ENCODE measurements around the gene SLC66A2.

The SLC66A2 gene

GRCh38 chr18:79875531-79875919, 75.9 kb downstream of the SLC66A2 start:
- Histone ChIP-seq H4K20me1 (ENCODE audit: insufficient read depth, low read length) (no peaks in the 10 kb centered on the region), H3K4me1 (ENCODE audit: insufficient read depth, low read length, severe bottlenecking) (no peaks in the 10 kb centered on the region), H3K79me2 (ENCODE audit: insufficient read depth, low read length) (no peaks in the 10 kb centered on the region), H3K27me3 (ENCODE audit: insufficient read depth, low read length) (0 out of 2 replicates have a peak, but pooled peaks cover 5% of the 10 kb centered on the region), H3K9me2 (ENCODE audit: low read depth, low read length) (no peaks in the 10 kb centered on the region), H3K27ac (ENCODE audit: low read depth, low read length, poor library complexity, severe bottlenecking) (no peak overlapping the region), H2AFZ (ENCODE audit: low read length) (no peak overlapping the region), H3K9me3 (ENCODE audit: low read length) (no peaks in the 10 kb centered on the region), H3F3A (ENCODE audit: insufficient read depth, low read length) (no peaks in the 10 kb centered on the region), H3K4me2 (ENCODE audit: low read length) (no peak overlapping the region), H3K9ac (ENCODE audit: low read length) (no peak overlapping the region), H3K36me3 (ENCODE audit: insufficient read depth, low read length) (no peaks in the 10 kb centered on the region), H3K4me3 (ENCODE audit: low read depth, low read length, poor library complexity, severe bottlenecking) (no peak overlapping the region)
- TF ChIP-seq, protein P1, sequence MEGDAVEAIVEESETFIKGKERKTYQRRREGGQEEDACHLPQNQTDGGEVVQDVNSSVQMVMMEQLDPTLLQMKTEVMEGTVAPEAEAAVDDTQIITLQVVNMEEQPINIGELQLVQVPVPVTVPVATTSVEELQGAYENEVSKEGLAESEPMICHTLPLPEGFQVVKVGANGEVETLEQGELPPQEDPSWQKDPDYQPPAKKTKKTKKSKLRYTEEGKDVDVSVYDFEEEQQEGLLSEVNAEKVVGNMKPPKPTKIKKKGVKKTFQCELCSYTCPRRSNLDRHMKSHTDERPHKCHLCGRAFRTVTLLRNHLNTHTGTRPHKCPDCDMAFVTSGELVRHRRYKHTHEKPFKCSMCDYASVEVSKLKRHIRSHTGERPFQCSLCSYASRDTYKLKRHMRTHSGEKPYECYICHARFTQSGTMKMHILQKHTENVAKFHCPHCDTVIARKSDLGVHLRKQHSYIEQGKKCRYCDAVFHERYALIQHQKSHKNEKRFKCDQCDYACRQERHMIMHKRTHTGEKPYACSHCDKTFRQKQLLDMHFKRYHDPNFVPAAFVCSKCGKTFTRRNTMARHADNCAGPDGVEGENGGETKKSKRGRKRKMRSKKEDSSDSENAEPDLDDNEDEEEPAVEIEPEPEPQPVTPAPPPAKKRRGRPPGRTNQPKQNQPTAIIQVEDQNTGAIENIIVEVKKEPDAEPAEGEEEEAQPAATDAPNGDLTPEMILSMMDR (IDR thresholded peaks at IDR 0.05; ENCODE audit: low read length), result no peak
- TF ChIP-seq EZH2 (IDR thresholded peaks at IDR 0.05; ENCODE audit: borderline replicate concordance, low read length), result no peak

- no peak overlapping the region for H3K9ac ChIP-seq (ENCODE audit: low read length)
- 0 out of 2 replicates have a peak, but pooled peaks cover 5% of the 10 kb centered on the region for H3K27me3 ChIP-seq (ENCODE audit: insufficient read depth, low read length)
- H3K9me2 ChIP-seq (ENCODE audit: low read depth, low read length), result no peaks in the 10 kb centered on the region
- no peak overlapping the region for H2AFZ ChIP-seq (ENCODE audit: low read length)
- H3K4me3 ChIP-seq (ENCODE audit: low read depth, low read length, poor library complexity, severe bottlenecking), result no peak overlapping the region
- H3K36me3 ChIP-seq (ENCODE audit: insufficient read depth, low read length), result no peaks in the 10 kb centered on the region
- TF ChIP-seq EZH2 (IDR thresholded peaks at IDR 0.05; ENCODE audit: borderline replicate concordance, low read length), result no peak
- TF ChIP-seq, protein P1 (IDR thresholded peaks at IDR 0.05; ENCODE audit: low read length), result no peak
- no peak overlapping the region for H3K4me2 ChIP-seq (ENCODE audit: low read length)
- H4K20me1 ChIP-seq (ENCODE audit: insufficient read depth, low read length), result no peaks in the 10 kb centered on the region
- no peaks in the 10 kb centered on the region for H3K79me2 ChIP-seq (ENCODE audit: insufficient read depth, low read length)
- no peaks in the 10 kb centered on the region for H3K9me3 ChIP-seq (ENCODE audit: low read length)
- H3F3A ChIP-seq (ENCODE audit: insufficient read depth, low read length), result no peaks in the 10 kb centered on the region
- H3K27ac ChIP-seq (ENCODE audit: low read depth, low read length, poor library complexity, severe bottlenecking), result no peak overlapping the region
- no peaks in the 10 kb centered on the region for H3K4me1 ChIP-seq (ENCODE audit: insufficient read depth, low read length, severe bottlenecking)
Observed at GRCh38 chr18:79874553-79875530, 76.6 kb downstream of the SLC66A2 start.

- 0 out of 2 replicates have a peak, but pooled peaks cover 5% of the 10 kb centered on the region for H3K27me3 ChIP-seq (ENCODE audit: insufficient read depth, low read length)
- no peaks in the 10 kb centered on the region for H3K36me3 ChIP-seq (ENCODE audit: insufficient read depth, low read length)
- no peaks in the 10 kb centered on the region for H3K9me3 ChIP-seq (ENCODE audit: low read length)
- H3K4me1 ChIP-seq (ENCODE audit: insufficient read depth, low read length, severe bottlenecking), result no peaks in the 10 kb centered on the region
- H3K9me2 ChIP-seq (ENCODE audit: low read depth, low read length), result no peaks in the 10 kb centered on the region
- no peak overlapping the region for H3K27ac ChIP-seq (ENCODE audit: low read depth, low read length, poor library complexity, severe bottlenecking)
- no peak overlapping the region for H2AFZ ChIP-seq (ENCODE audit: low read length)
- H3K9ac ChIP-seq (ENCODE audit: low read length), result no peak overlapping the region
- TF ChIP-seq, protein P1 (IDR thresholded peaks at IDR 0.05; ENCODE audit: low read length), result no peak
- TF ChIP-seq EZH2 (IDR thresholded peaks at IDR 0.05; ENCODE audit: borderline replicate concordance, low read length), result no peak
- no peak overlapping the region for H3K4me3 ChIP-seq (ENCODE audit: low read depth, low read length, poor library complexity, severe bottlenecking)
- no peak overlapping the region for H3K4me2 ChIP-seq (ENCODE audit: low read length)
- H3F3A ChIP-seq (ENCODE audit: insufficient read depth, low read length), result no peaks in the 10 kb centered on the region
- no peaks in the 10 kb centered on the region for H4K20me1 ChIP-seq (ENCODE audit: insufficient read depth, low read length)
- no peaks in the 10 kb centered on the region for H3K79me2 ChIP-seq (ENCODE audit: insufficient read depth, low read length)
Observed at GRCh38 chr18:79873449-79874110, 77.9 kb downstream of the SLC66A2 start.
